ENCODE measurements around the gene TFF1.
A peak's percentile ranks its signal among the peaks of the same experiment; 100 is the strongest.

Gene TFF1

DNA sequence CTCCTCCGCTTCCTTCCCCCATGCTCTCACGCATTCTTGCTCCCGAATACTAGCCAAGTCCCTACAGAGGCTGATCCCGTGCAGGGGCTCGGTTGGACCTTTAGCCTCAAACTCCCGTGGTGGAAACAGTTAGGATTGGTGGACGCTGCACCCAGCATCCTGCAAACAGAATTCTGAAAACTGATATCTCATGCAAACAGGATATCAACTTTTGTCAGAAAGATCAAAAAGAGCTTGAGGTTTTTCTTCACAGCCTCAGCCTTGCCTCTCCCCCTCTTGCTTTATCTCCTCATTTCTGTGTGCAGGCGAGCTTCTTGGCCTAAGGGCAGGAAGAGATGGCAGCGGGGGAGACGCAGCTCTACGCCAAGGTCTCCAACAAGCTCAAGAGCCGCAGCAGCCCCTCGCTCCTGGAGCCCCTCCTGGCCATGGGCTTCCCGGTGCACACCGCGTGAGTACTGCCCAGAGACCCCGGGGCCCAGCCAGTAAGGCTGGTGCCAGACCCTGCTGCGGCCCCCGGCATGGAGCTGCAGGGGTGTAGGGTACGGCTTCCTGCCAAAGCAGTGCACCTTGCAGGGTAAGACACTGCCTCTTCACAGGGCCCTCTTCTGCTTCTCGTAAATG lies 37.4 kb upstream of the TFF1 start, which contains the start of gene UBASH3A:
Gene UBASH3A, plus strand, starts transcription at position 292 of the 621 bp plus-strand sequence. Its CDS starts 44 bp downstream, at position 336.
- Histone ChIP-seq H3K27me3 (ENCODE audit: insufficient read depth, low read length, poor library complexity, severe bottlenecking) (no peaks in the 10 kb centered on the region), H3K79me2 (ENCODE audit: insufficient read depth, low read length) (peaks cover 43% of the 10 kb centered on the region), H3K4me2 (ENCODE audit: low read depth, low read length, poor library complexity, severe bottlenecking) (peak within 1 kb of the TSS; percentile 73), H3K4me3 (ENCODE audit: low read length, poor library complexity, severe bottlenecking) (peak within 1 kb of the TSS; percentile 71), H3K4me1 (ENCODE audit: insufficient read depth, low read length, poor library complexity, severe bottlenecking) (peaks cover 69% of the 10 kb centered on the region), H4K20me1 (ENCODE audit: insufficient read depth, low read length, poor library complexity, severe bottlenecking) (no peaks in the 10 kb centered on the region), H3F3A (ENCODE audit: low read depth) (peaks cover 10% of the 10 kb centered on the region; the same call in 1 of the 2 replicates), H3K9me2 (replicated peaks; ENCODE audit: low read depth, low read length) (no peaks in the 10 kb centered on the region), H3K9me3 (ENCODE audit: insufficient read depth, low read depth, low read length) (no peaks in the 10 kb centered on the region), H3K9ac (ENCODE audit: low read depth, low read length, poor library complexity, severe bottlenecking) (peak within 1 kb of the TSS; percentile 79), H2AFZ (ENCODE audit: low read length) (peak within 1 kb of the TSS; percentile 83), H3K36me3 (ENCODE audit: insufficient read depth, low read length) (no peaks in the 10 kb centered on the region)
- TF ChIP-seq, protein P1, sequence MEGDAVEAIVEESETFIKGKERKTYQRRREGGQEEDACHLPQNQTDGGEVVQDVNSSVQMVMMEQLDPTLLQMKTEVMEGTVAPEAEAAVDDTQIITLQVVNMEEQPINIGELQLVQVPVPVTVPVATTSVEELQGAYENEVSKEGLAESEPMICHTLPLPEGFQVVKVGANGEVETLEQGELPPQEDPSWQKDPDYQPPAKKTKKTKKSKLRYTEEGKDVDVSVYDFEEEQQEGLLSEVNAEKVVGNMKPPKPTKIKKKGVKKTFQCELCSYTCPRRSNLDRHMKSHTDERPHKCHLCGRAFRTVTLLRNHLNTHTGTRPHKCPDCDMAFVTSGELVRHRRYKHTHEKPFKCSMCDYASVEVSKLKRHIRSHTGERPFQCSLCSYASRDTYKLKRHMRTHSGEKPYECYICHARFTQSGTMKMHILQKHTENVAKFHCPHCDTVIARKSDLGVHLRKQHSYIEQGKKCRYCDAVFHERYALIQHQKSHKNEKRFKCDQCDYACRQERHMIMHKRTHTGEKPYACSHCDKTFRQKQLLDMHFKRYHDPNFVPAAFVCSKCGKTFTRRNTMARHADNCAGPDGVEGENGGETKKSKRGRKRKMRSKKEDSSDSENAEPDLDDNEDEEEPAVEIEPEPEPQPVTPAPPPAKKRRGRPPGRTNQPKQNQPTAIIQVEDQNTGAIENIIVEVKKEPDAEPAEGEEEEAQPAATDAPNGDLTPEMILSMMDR (conservative IDR thresholded peaks at IDR 0.05; ENCODE audit: low read length): no peak
- no peak for TF ChIP-seq EZH2phosphoT487 (IDR thresholded peaks at IDR 0.05; ENCODE audit: borderline replicate concordance)

DNA sequence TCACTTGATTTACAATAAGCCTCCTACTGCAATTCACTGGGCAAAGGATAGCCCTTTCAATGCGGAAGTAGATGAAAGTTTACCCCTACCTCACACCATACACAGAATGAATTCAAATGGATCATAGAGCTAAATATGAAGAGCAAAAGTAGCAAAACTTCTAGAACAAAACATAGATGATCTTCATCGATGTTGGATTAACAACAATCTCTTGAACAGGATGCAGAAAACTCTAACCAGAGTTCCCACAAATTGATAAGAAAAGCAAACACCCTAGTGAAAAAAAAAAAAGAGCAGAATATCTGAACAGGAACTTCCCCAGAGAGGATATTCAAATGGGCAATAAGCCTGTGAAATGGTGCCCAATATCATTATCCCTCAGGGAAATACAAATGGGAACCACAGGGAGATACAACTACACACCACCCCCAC lies 35.5 kb upstream of the TFF1 start:
- H3F3A ChIP-seq (ENCODE audit: low read depth): peaks cover 10% of the 10 kb centered on the region; the same call in 1 of the 2 replicates
- no peaks in the 10 kb centered on the region for H3K9me3 ChIP-seq (ENCODE audit: insufficient read depth, low read depth, low read length)
- no peaks in the 10 kb centered on the region for H4K20me1 ChIP-seq (ENCODE audit: insufficient read depth, low read length, poor library complexity, severe bottlenecking)
- no peaks in the 10 kb centered on the region for H3K36me3 ChIP-seq (ENCODE audit: insufficient read depth, low read length)
- H3K9ac ChIP-seq (ENCODE audit: low read depth, low read length, poor library complexity, severe bottlenecking): no peak overlapping the region
- H3K4me3 ChIP-seq (ENCODE audit: low read length, poor library complexity, severe bottlenecking): no peak overlapping the region
- peaks cover 72% of the 10 kb centered on the region for H3K4me1 ChIP-seq (ENCODE audit: insufficient read depth, low read length, poor library complexity, severe bottlenecking)
- H3K4me2 ChIP-seq (ENCODE audit: low read depth, low read length, poor library complexity, severe bottlenecking): no peak overlapping the region
- H3K27me3 ChIP-seq (ENCODE audit: insufficient read depth, low read length, poor library complexity, severe bottlenecking): no peaks in the 10 kb centered on the region
- no peak overlapping the region for H2AFZ ChIP-seq (ENCODE audit: low read length)
- no peaks in the 10 kb centered on the region for H3K9me2 ChIP-seq (replicated peaks; ENCODE audit: low read depth, low read length)
- TF ChIP-seq, protein P1 (conservative IDR thresholded peaks at IDR 0.05; ENCODE audit: low read length): no peak
- no peak for TF ChIP-seq EZH2phosphoT487 (IDR thresholded peaks at IDR 0.05; ENCODE audit: borderline replicate concordance)
- H3K79me2 ChIP-seq (ENCODE audit: insufficient read depth, low read length): peaks cover 25% of the 10 kb centered on the region

DNA sequence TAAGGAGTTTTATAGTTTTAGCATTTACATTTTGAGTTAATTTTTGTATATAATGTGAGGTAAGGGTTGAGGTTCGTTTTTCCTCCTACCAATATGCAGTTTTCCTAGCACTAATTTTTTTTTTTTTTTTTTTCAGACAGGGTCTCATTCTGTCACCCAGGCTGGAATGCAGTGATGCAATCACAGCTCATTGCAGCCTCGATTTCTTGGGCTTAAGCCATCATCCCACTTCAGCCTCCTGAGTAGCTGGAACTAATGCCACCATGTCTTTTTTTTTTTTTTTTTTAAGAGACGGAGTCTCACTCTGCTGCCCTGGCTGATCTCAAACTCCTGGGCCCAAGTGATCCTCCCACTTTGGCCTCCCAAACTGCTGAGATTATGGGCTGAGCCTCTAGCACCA lies 34.8 kb upstream of the TFF1 start:
- no peaks in the 10 kb centered on the region for H3K9me3 ChIP-seq (ENCODE audit: insufficient read depth, low read depth, low read length)
- no peak for TF ChIP-seq EZH2phosphoT487 (IDR thresholded peaks at IDR 0.05; ENCODE audit: borderline replicate concordance)
- TF ChIP-seq, protein P1 (conservative IDR thresholded peaks at IDR 0.05; ENCODE audit: low read length): no peak
- no peaks in the 10 kb centered on the region for H3K36me3 ChIP-seq (ENCODE audit: insufficient read depth, low read length)
- peaks cover 18% of the 10 kb centered on the region for H3K79me2 ChIP-seq (ENCODE audit: insufficient read depth, low read length)
- peaks cover 72% of the 10 kb centered on the region for H3K4me1 ChIP-seq (ENCODE audit: insufficient read depth, low read length, poor library complexity, severe bottlenecking)
- H4K20me1 ChIP-seq (ENCODE audit: insufficient read depth, low read length, poor library complexity, severe bottlenecking): no peaks in the 10 kb centered on the region
- no peaks in the 10 kb centered on the region for H3K27me3 ChIP-seq (ENCODE audit: insufficient read depth, low read length, poor library complexity, severe bottlenecking)
- H3F3A ChIP-seq (ENCODE audit: low read depth): peaks cover 10% of the 10 kb centered on the region; the same call in 1 of the 2 replicates
- no peak overlapping the region for H2AFZ ChIP-seq (ENCODE audit: low read length)
- no peak overlapping the region for H3K4me3 ChIP-seq (ENCODE audit: low read length, poor library complexity, severe bottlenecking)
- H3K9me2 ChIP-seq (replicated peaks; ENCODE audit: low read depth, low read length): no peaks in the 10 kb centered on the region
- no peak overlapping the region for H3K9ac ChIP-seq (ENCODE audit: low read depth, low read length, poor library complexity, severe bottlenecking)
- H3K4me2 ChIP-seq (ENCODE audit: low read depth, low read length, poor library complexity, severe bottlenecking): no peak overlapping the region

All from Loucy (cell line).